ENCODE results near the gene TMEM150A.

GRCh38 chr2:85579266-85579935 is 23.1 kb downstream of the TMEM150A start:
- TF ChIP-seq CTCF (conservative IDR thresholded peaks at IDR 0.05; ENCODE audit: low read depth, low read length) = no peak
- TF ChIP-seq POLR2A (IDR thresholded peaks at IDR 0.05; ENCODE audit: low read depth, low read length) = no peak
- TF ChIP-seq USF2 (IDR thresholded peaks at IDR 0.05; ENCODE audit: low read depth, low read length) = no peak
- no peak for TF ChIP-seq ELK1 (IDR thresholded peaks at IDR 0.05; ENCODE audit: borderline replicate concordance, low read depth, low read length)
- TF ChIP-seq CEBPB (IDR thresholded peaks at IDR 0.05; ENCODE audit: low read depth, low read length) = no peak
- TF ChIP-seq RAD21 (IDR thresholded peaks at IDR 0.05; ENCODE audit: low read length) = no peak
- TF ChIP-seq FOS (IDR thresholded peaks at IDR 0.05; ENCODE audit: low read depth, low read length) = no peak

All from IMR-90 (cell line).